Transverse colon (tissue), 4 donors: ENCODE results near the gene RSKR. TPM values are rescaled to one million over a fixed set of nuclear protein-coding genes. Genes with fewer than 3 reads are reported as not detected.

ENCODE experiments used
- DNase-seq: peaks from one replicate; pipeline ENCODE4 v3.0.0-alpha.2; 2019
- H3K27ac ChIP-seq, 4 donors: fragments of 200-600 bp; sonication (generic); 2 replicates each; pipeline ENCODE4 v1.5.1; 2016 to 2018; ENCODE audit warnings: inconsistent platforms in 4 of 4
- H3K27me3 ChIP-seq: fragments of 200-600 bp; sonication (generic); 2 replicates; pipeline ENCODE4 v1.5.1; 2017; ENCODE audit warnings: inconsistent platforms
- H3K36me3 ChIP-seq, 4 donors: fragments of 200-600 bp; sonication (generic); 2 replicates each; pipeline ENCODE4 v1.5.1; 2017 to 2019; ENCODE audit warnings: inconsistent platforms in 4 of 4
- H3K4me1 ChIP-seq, 4 donors: fragments of 200-600 bp; sonication (generic); 2 replicates each; pipeline ENCODE4 v1.5.1; 2017 to 2020; ENCODE audit warnings: inconsistent platforms in 4 of 4
- H3K4me3 ChIP-seq, 4 donors: fragments of 200-600 bp; sonication (generic); 1 replicate in 1 of 4; 2 replicates in 3 of 4; pipeline versions ENCODE4 v1.5.1 to v1.6.1; 2017 to 2019; ENCODE audit warnings: inconsistent platforms in 4 of 4
- H3K9me3 ChIP-seq, 2 donors: fragments of 200-600 bp; sonication (generic); 2 replicates each; pipeline ENCODE4 v1.5.1; 2017 to 2019; ENCODE audit warnings: inconsistent platforms in 2 of 2
- CTCF ChIP-seq, 5 experiments: fragments of 200-600 bp in 3 of 5; fragments of 450-650 bp in 2 of 5; sonication (generic) in 3 of 5; IDR thresholded peaks; 1 replicate in 2 of 5; 2 replicates in 3 of 5; pipeline ENCODE4 v1.5.1; 2016 to 2017; ENCODE audit warnings: antibody characterized with exemption in 5 of 5, inconsistent platforms in 3 of 5, mild to moderate bottlenecking in 2 of 5, moderate library complexity in 1 of 5
- EP300 ChIP-seq: sonication (generic); formaldehyde crosslinking; IDR thresholded peaks from one replicate; pipeline ENCODE4 v1.6.1; 2017; ENCODE audit warnings: antibody characterized with exemption, low read depth
- POLR2A ChIP-seq: fragments of 450-650 bp; IDR thresholded peaks from one replicate; pipeline ENCODE4 v1.6.1; 2016; ENCODE audit warnings: antibody characterized with exemption, mild to moderate bottlenecking, moderate library complexity
- POLR2AphosphoS5 ChIP-seq, 3 donors: sonication (generic); formaldehyde crosslinking; IDR thresholded peaks; one replicate each; pipeline ENCODE4 v1.6.1; 2016; ENCODE audit warnings: antibody characterized with exemption in 3 of 3
- WGBS, 2 donors: methylation state at CpG; one replicate each; pipeline ENCODE4 v1.1.5; 2018; ENCODE audit warnings: low coverage in 1 of 2; 5-methylcytosine and 5-hydroxymethylcytosine counted together
- in situ Hi-C, 4 donors: fragments of 200-750 bp; cut with MboI; loops; one replicate each; pipeline versions ENCODE4 v1.15.0 to v1.15.1; 2017; ENCODE audit warnings: low sequenced_read_pairs in 3 of 4, low pct_ligation_motif_present in 1 of 4, low pct_unique_long_range_greater_than_20kb in 1 of 4
- intact Hi-C: fragments of 100-400 bp; cut with DNase I; formaldehyde crosslinking; loops from one replicate; pipeline ENCODE4 v1.15.1; 2023; ENCODE audit warnings: low total_unique reads
- total RNA-seq, 4 donors: library from RNA; depleted of rRNA; stranded (reverse); fragments of >200 nt; gene quantifications; one replicate each; pipeline ENCODE4 v1.1.0, GENCODE V29; 2016

RSKR gene
- total RNA-seq, 4 donors from 2014 or later = 8.3 to 70.8 (median 22.1) TPM

GRCh38 chr17:28580959-28581358, 33.0 kb downstream of the RSKR start:
- no peak for TF ChIP-seq POLR2AphosphoS5 (IDR thresholded peaks at IDR 0.05)
- no peak for TF ChIP-seq CTCF (IDR thresholded peaks at IDR 0.05)
- no peak for TF ChIP-seq EP300
- intact Hi-C loops (no loop called here), in situ Hi-C loops (no loop called here)
- no peak for DNase-seq
- Histone ChIP-seq H3K9me3 (no peaks in the 10 kb centered on the region), H3K4me1 (peaks cover 0 to 11% (median 7%) of the 10 kb centered on the region in 4 donors), H3K27me3 (no peaks in the 10 kb centered on the region), H3K36me3 (peaks cover 0 to 1% (median 0%) of the 10 kb centered on the region in 4 donors), H3K27ac (no peak overlapping the region), H3K4me3 (no peak overlapping the region)
- 100% methylated on average over 3 of the region's 3 CpGs; no CpG with 5 or more reads in 1 of the 2 donors for WGBS, 2 donors

GRCh38 chr17:28579526-28579925, 34.5 kb downstream of the RSKR start:
- H3K36me3 ChIP-seq = no peaks in the 10 kb centered on the region
- H3K9me3 ChIP-seq = no peaks in the 10 kb centered on the region
- intact Hi-C loops = no loop called here
- TF ChIP-seq EP300 (no peak), POLR2AphosphoS5 (IDR thresholded peaks at IDR 0.05) (no peak), CTCF (IDR thresholded peaks at IDR 0.05) (no peak), POLR2A (no peak)
- H3K4me3 ChIP-seq = no peak overlapping the region
- H3K27ac ChIP-seq = no peak overlapping the region
- in situ Hi-C loops = no loop called here
- H3K4me1 ChIP-seq = peaks cover 0 to 13% (median 7%) of the 10 kb centered on the region in 4 donors
- H3K27me3 ChIP-seq = no peaks in the 10 kb centered on the region
- DNase-seq = no peak
- WGBS, 2 donors = 68 to 100% methylated on average over 1 to 4 of the region's 4 CpGs

- Histone ChIP-seq H3K4me3 (no peak overlapping the region), H3K27me3 (no peaks in the 10 kb centered on the region), H3K27ac (no peak overlapping the region), H3K9me3 (no peaks in the 10 kb centered on the region), H3K36me3 (no peaks in the 10 kb centered on the region), H3K4me1 (peaks cover 0 to 13% (median 7%) of the 10 kb centered on the region in 4 donors)
- no peak for DNase-seq
- in situ Hi-C loops (no loop called here), intact Hi-C loops (no loop called here)
- TF ChIP-seq EP300 (no peak), POLR2AphosphoS5 (IDR thresholded peaks at IDR 0.05) (no peak), POLR2A (no peak), CTCF (IDR thresholded peaks at IDR 0.05) (no peak)
- WGBS, 2 donors = 90 to 96% methylated on average over 2 to 8 of the region's 8 CpGs
These were observed 35.5 kb downstream of the RSKR start for GRCh38 chr17:28578246-28579195.

- no peaks in the 10 kb centered on the region for H3K9me3 ChIP-seq
- TF ChIP-seq CTCF (IDR thresholded peaks at IDR 0.05) (no peak), POLR2AphosphoS5 (IDR thresholded peaks at IDR 0.05) (no peak), EP300 (no peak), POLR2A (no peak)
- DNase-seq = no peak
- H3K36me3 ChIP-seq = no peaks in the 10 kb centered on the region
- H3K27ac ChIP-seq = peak overlapping the region in 3 of 4 donors; percentile 33 to 47 (median 42)
- H3K4me3 ChIP-seq = no peak overlapping the region
- intact Hi-C loops (no loop called here), in situ Hi-C loops (no loop called here)
- 93 to 96% methylated on average over 2 to 3 of the region's 3 CpGs for WGBS, 2 donors
- peaks cover under 1 to 18% (median 8%) of the 10 kb centered on the region in 4 donors for H3K4me1 ChIP-seq
- H3K27me3 ChIP-seq = no peaks in the 10 kb centered on the region
These were observed 36.5 kb downstream of the RSKR start for GRCh38 chr17:28577466-28577824.
